ENCODE results near the gene BOD1. TPM values are rescaled to one million over a fixed set of nuclear protein-coding genes. Genes with fewer than 3 reads are reported as not detected.

The BOD1 gene
- total and polyA plus RNA-seq, 8 donors: 21.5 to 42.5 (median 27.4) TPM

DNA sequence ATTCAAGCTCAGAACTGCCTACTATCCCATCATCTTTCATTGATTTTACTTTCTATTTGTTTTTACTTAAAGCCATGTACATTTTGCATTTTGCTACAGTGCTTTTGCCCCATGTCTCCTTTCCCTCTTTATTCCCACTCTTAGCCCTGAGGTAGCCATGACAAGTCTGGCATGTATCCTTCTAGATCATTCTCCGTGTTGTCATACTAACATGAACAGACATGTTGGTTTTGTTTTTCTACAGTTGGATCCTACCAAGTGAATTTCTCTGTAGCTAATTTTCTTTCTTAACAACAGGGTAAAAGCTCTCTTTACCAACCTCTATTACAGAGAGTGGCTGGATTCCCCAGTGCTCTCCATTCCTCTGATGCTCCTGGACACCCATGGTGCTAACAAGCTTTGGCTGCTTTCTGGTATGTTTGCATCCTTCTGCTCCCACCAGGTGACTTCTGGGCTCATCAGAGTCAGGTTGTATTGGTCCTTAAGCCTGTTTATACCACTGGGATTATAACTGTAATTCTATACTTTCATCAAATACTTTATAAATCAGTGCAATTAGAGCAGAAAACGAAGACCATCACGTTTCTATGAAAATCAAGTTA is 38.8 kb upstream of the BOD1 start:
- TF ChIP-seq, protein P1, sequence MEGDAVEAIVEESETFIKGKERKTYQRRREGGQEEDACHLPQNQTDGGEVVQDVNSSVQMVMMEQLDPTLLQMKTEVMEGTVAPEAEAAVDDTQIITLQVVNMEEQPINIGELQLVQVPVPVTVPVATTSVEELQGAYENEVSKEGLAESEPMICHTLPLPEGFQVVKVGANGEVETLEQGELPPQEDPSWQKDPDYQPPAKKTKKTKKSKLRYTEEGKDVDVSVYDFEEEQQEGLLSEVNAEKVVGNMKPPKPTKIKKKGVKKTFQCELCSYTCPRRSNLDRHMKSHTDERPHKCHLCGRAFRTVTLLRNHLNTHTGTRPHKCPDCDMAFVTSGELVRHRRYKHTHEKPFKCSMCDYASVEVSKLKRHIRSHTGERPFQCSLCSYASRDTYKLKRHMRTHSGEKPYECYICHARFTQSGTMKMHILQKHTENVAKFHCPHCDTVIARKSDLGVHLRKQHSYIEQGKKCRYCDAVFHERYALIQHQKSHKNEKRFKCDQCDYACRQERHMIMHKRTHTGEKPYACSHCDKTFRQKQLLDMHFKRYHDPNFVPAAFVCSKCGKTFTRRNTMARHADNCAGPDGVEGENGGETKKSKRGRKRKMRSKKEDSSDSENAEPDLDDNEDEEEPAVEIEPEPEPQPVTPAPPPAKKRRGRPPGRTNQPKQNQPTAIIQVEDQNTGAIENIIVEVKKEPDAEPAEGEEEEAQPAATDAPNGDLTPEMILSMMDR (IDR thresholded peaks at IDR 0.05): no peak
- no peak for ATAC-seq
- Histone ChIP-seq H3K27ac (no peak overlapping the region), H3K27me3 (no peaks in the 10 kb centered on the region), H3K9me3 (no peaks in the 10 kb centered on the region), H3K4me3 (no peak overlapping the region), H3K4me1 (no peaks in the 10 kb centered on the region), H3K36me3 (no peaks in the 10 kb centered on the region)
- 77 to 82% methylated on average over 3 of the region's 3 CpGs for WGBS, 2 donors
- FAIRE-seq: no peak
- DNase-seq: no peak
- intact Hi-C loops (cut with DNase I): no loop called here

- no peaks in the 10 kb centered on the region for H3K4me1 ChIP-seq
- no peaks in the 10 kb centered on the region for H3K36me3 ChIP-seq
- H3K27ac ChIP-seq: no peak overlapping the region
- no peak overlapping the region for H3K4me3 ChIP-seq
- WGBS, 2 donors: 90 to 93% methylated on average over 10 of the region's 10 CpGs
- no peaks in the 10 kb centered on the region for H3K27me3 ChIP-seq
- TF ChIP-seq, protein P1 (IDR thresholded peaks at IDR 0.05): no peak
- no peaks in the 10 kb centered on the region for H3K9me3 ChIP-seq
- DNase-seq (no peak), FAIRE-seq (no peak), ATAC-seq (no peak)
- intact Hi-C loops (cut with DNase I): no loop called here
Observed at GRCh38 chr5:173653822-173654523, 37.5 kb upstream of the BOD1 start.

DNA sequence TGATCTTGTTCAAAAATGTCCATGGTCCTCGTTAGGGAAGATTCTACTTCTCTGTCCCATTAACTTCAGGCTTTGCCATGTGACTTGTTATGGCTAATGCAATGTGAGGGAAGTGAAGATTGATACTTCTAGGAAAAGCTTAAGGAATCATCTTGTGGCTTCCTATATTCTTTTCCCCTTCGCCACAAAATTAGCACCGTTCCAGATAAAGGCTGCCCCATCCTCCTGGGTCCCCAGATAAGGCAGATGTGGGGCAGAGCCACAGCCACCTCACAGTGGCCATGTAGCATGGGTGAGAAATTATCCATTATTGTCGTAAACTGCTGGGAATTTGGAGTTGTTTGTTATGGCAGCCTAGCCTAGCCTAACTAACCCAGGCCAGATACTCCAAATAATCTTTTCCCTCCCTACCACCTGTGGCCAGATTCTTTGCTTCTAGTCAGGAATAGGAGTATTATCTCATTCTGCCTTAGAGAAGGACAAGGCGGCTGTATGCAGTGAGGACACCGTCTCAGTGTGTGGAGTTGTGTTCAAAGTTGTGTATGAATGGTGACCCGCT is 31.9 kb upstream of the BOD1 start:
- ATAC-seq (no peak), DNase-seq (no peak), FAIRE-seq (no peak)
- TF ChIP-seq, protein P1 (IDR thresholded peaks at IDR 0.05): no peak
- Histone ChIP-seq H3K27ac (no peak overlapping the region), H3K36me3 (no peaks in the 10 kb centered on the region), H3K4me1 (no peaks in the 10 kb centered on the region), H3K9me3 (no peaks in the 10 kb centered on the region), H3K27me3 (no peaks in the 10 kb centered on the region), H3K4me3 (no peak overlapping the region)
- intact Hi-C loops (cut with DNase I): no loop called here
- WGBS, 2 donors: 83 to 86% methylated on average over 7 of the region's 7 CpGs

GRCh38 chr5:173646692-173647091 is 30.2 kb upstream of the BOD1 start:
- ATAC-seq (no peak), FAIRE-seq (no peak), DNase-seq (no peak)
- intact Hi-C loops (cut with DNase I): no loop called here
- no peaks in the 10 kb centered on the region for H3K9me3 ChIP-seq
- no peak overlapping the region for H3K27ac ChIP-seq
- H3K4me3 ChIP-seq: no peak overlapping the region
- no peaks in the 10 kb centered on the region for H3K36me3 ChIP-seq
- no peaks in the 10 kb centered on the region for H3K4me1 ChIP-seq
- 84 to 90% methylated on average over 5 of the region's 5 CpGs for WGBS, 2 donors
- H3K27me3 ChIP-seq: no peaks in the 10 kb centered on the region
- TF ChIP-seq, protein P1 (IDR thresholded peaks at IDR 0.05): no peak

Measured in pancreas (tissue), 10 donors.